OCI-M1 (cell line): Measurements from ENCODE around the gene LRRC26.
"Not testable (repeated sequence)": the region's sequence is repeated elsewhere in the genome, so short reads cannot be mapped to it uniquely, and the experiment has no call there.

Experiments
- DNase-seq: peaks from one replicate; lab custom pipeline; 2025; lab: John Stamatoyannopoulos, UW

Gene LRRC26

GRCh38 chr9:137136881-137137607 is 32.8 kb downstream of the LRRC26 start:
- no peak for DNase-seq

GRCh38 chr9:137136261-137136880 is 33.5 kb downstream of the LRRC26 start:
- no peak for DNase-seq

GRCh38 chr9:137135154-137135553 is 34.7 kb downstream of the LRRC26 start:
- DNase-seq: peak; percentile 24

GRCh38 chr9:137134191-137134590 is 35.7 kb downstream of the LRRC26 start:
- no peak for DNase-seq

DNA sequence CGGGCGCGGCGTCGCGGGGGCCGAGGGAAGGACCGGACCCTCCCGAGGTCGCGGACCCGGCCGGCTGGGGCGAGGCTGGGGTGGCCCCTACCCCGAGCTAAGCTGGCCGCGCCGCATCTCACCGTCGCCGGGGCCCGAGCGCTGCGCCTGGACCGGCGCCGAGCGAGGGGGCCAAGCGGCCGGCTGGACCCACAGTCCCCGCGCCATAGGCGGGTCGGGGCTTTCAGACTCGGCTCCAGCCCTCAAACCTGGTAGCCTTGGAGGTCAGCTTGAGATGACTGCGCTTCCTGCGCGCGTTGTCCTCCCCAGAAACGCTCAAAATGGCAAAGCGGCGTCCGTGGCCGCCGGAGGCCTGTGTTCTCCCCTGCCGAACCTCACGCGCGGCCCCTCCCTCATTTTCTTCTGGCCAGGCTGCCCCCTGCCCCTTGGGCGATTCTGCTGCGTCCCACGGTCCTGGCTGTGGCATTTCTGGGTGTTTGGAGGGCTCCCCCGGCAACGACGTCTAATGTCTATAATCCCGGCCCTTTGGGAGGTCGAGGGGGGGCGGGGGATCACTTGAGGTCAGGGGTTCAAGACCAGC is 39.6 kb downstream of the LRRC26 start:
- DNase-seq: no peak

- DNase-seq: peak; percentile 92
Measured at GRCh38 chr9:137129456-137130175, 40.2 kb downstream of the LRRC26 start.

- DNase-seq: peak; percentile 43
Measured at GRCh38 chr9:137128862-137129455, 40.9 kb downstream of the LRRC26 start.

DNA sequence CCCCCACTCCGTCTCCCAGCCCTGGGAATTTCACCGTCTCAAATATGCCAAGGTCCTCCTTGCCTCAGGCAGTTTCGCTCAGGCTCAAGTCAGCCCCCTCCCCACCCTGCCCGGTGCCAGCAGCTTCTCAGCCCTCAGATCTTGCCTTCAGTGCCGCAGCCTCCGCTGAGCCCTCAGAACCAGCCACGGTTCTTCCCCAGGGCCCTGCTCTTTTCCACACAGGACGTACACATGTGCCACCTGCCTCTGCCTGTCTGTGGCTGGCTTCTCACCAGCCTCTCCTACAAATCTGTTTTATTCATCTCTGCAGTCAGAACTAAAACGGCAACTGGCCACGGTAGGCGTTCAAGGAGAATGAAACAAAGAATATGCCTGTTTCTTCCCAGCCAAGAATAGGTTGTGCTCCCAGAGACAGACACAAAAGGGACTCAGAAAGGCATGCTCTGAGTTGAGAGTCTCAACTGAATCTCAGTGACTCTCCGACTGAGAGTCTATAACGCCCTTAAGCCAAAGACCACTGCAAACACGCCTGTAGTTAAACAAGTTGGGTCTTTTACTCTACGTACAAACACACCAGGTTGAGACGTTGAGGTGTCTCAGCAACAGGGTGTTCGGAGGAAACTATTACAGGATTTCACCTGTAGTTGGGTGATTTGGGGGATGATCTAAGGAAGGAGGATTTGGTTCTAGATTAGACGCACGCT is 41.5 kb downstream of the LRRC26 start:
- peak; percentile 52 for DNase-seq

- DNase-seq: peak; percentile 92
Measured at GRCh38 chr9:137127301-137128157, 42.3 kb downstream of the LRRC26 start.

- peak; percentile 27 for DNase-seq
Measured at GRCh38 chr9:137126786-137127185, 43.1 kb downstream of the LRRC26 start.

- DNase-seq: not testable (repeated sequence)
Measured at GRCh38 chr9:137123952-137124462, 45.8 kb downstream of the LRRC26 start.

DNA sequence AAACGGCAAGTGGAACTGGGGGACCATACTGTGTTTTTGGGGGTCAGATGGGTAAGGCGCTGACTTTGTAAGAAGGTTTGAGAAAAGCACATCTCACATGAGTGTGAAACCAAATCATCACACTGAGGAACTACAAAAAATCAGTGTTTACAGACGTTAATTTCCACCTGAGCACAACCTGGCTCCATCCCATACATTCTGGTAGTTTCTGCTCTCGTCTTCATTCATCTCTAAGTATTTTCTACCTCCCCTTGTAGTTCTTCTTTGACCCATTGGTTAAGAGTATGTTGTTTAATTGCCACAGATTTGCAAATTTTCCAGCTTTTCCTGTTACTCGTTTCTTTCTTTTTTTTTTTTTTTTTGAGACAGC is 46.4 kb downstream of the LRRC26 start:
- no peak for DNase-seq

GRCh38 chr9:137122796-137123467 is 46.9 kb downstream of the LRRC26 start:
- DNase-seq: peak; percentile 20

DNA sequence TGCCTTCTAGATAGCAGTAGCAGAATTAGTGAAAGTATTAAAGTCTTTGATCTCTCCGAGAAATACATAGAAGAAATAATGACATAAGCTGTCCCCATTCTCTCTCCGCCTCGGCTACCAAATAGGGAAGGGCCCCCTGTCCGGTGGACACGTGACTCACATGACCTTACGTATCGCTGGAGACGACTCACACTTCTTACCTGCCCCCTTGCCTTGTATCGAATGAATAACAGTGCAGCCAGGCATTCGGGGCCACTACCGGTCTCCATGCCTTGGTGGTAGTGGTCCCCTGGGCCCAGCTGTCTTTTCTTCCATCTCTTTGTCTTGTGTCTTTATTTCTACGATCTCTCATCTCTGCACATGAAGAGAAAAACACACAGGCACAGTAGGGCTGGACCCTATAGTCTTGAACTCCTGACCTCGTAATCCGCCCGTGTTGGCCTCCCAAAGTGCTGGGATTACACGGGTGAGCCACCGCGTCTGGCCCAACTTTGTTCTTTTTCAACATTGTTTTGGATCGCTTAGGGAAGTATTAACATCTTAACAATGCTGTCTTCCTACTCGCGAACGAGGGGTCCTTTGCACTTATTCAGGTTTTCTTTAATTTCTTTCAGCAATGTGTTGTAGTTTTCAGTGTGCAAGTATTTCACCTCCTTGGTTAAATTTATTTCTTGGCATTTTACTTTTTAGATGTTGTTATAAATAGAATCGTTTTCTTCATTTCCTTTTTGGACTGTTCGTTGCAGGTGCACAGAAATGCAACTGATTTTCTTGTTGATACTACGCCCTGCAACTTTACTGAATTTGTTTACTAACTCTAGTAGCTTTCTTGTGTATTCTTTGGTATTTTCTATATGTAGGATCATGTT is 47.7 kb downstream of the LRRC26 start:
- not testable (repeated sequence) for DNase-seq
